ENCODE data around the gene RBM23. TPM values are rescaled to one million over a fixed set of nuclear protein-coding genes. Genes with fewer than 3 reads are reported as not detected.
A peak's percentile ranks its signal among the peaks of the same experiment; 100 is the strongest.

The RBM23 gene
- total and polyA plus RNA-seq, 2 of the 8 experiments (the other 6 are each of a cell fraction or from before 2014, with no cell fraction given): 41.2 to 43.3 TPM

DNA sequence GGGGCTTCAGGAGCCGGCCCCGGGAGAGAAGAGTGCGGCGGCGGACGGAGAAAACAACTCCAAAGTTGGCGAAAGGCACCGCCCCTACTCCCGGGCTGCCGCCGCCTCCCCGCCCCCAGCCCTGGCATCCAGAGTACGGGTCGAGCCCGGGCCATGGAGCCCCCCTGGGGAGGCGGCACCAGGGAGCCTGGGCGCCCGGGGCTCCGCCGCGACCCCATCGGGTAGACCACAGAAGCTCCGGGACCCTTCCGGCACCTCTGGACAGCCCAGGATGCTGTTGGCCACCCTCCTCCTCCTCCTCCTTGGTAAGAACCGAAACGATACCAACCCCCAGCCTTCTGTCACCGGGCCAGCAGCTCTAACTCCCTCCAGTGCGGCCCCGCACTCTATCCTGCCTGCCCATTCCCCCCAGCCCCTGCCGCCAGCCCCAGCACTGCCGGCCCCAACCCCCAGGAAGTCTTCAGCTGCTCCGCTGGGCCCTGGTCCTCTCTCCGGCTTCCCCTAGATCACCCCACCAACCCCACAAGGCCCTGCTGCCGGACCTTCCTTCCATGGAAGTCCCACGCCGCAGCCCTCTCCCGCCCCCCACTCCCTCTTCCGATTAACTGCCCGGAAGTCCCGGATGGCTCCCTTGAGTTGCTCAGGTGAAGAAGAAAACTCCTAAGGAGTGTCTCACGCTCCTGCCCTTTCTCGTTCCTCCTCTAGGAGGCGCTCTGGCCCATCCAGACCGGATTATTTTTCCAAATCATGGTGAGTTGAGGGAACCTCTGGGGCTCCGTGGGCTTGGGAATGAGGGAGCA lies 46.7 kb downstream of the RBM23 start:
- Histone ChIP-seq H3K79me1 (ENCODE audit: low read depth, low read length) (no peaks in the 10 kb centered on the region), H3K9me3 (ENCODE audit: insufficient read depth in 2 of 2, low read depth in 1 of 2, low read length in 1 of 2) (no peaks in the 10 kb centered on the region), H3K23me2 (ENCODE audit: low read depth, low read length) (peaks cover 5% of the 10 kb centered on the region), H4K20me1 (replicated peaks in 1 of 2; ENCODE audit: control insufficient read depth in 1 of 2, insufficient read depth in 2 of 2, low read length in 2 of 2) (no peaks in the 10 kb centered on the region), H3K27ac (ENCODE audit: low read depth, low read length) (no peak overlapping the region), H2AK5ac (ENCODE audit: low read depth, low read length) (no peak overlapping the region), H3K4ac (replicated peaks; ENCODE audit: insufficient read length, low read depth, low read length) (no peak overlapping the region), H3K36me3 (ENCODE audit: control insufficient read depth in 2 of 4, insufficient read depth in 4 of 4, low read length in 3 of 4) (no peaks in the 10 kb centered on the region; a peak in 1 of 8 replicates), H3K4me1 (replicated peaks in 1 of 4; ENCODE audit: control insufficient read depth in 3 of 4, insufficient read depth in 4 of 4, low read length in 3 of 4) (peaks cover 0 to 9% (median 3%) of the 10 kb centered on the region in 4 experiments; a peak in 4 of 7 replicates), H2BK5ac (ENCODE audit: low read depth, low read length) (0 out of 2 replicates have a peak overlapping the region, but pooled peaks have one; percentile 35), H3K4me3 (ENCODE audit: extremely low read depth in 1 of 4, insufficient read depth in 2 of 4, low read depth in 3 of 4, low read length in 4 of 4) (peak overlapping the region; percentile 64 to 86 (median 80)), H3K18ac (ENCODE audit: extremely low read depth, low read length) (peak overlapping the region; percentile 48), H3K23ac (ENCODE audit: insufficient read length) (no peak overlapping the region), H3K9ac (replicated peaks in 1 of 4; ENCODE audit: extremely low read depth in 1 of 4, low read depth in 3 of 4, low read length in 3 of 4) (peak overlapping the region in 1 of 4 experiments; percentile 61; a peak in 2 of 7 replicates), H3K56ac (replicated peaks; ENCODE audit: insufficient read length, low read depth, low read length) (no peak overlapping the region), H3K14ac (ENCODE audit: insufficient read length) (no peak overlapping the region), H4K91ac (replicated peaks; ENCODE audit: insufficient read length, low read length) (no peak overlapping the region), H3K79me2 (ENCODE audit: control insufficient read depth in 1 of 2, insufficient read depth in 2 of 2, low read length in 2 of 2) (no peaks in the 10 kb centered on the region), H4K8ac (ENCODE audit: extremely low read depth, insufficient read depth, low read length) (peak overlapping the region; percentile 36), H2BK120ac (replicated peaks; ENCODE audit: low read depth, low read length) (no peak overlapping the region), H4K5ac (ENCODE audit: insufficient read length, low read depth, low read length) (no peak overlapping the region), H3K27me3 (replicated peaks in 1 of 4; ENCODE audit: control insufficient read depth in 3 of 4, extremely low read depth in 1 of 4, insufficient read depth in 3 of 4, low read length in 3 of 4) (no peaks in the 10 kb centered on the region), H2BK12ac (ENCODE audit: low read depth, low read length) (no peak overlapping the region), H2BK15ac (ENCODE audit: low read length) (no peak overlapping the region), H2BK20ac (ENCODE audit: low read length) (no peak overlapping the region), H2AFZ (ENCODE audit: low read length) (0 out of 2 replicates have a peak overlapping the region, but pooled peaks have one; percentile 2), H3K4me2 (ENCODE audit: insufficient read depth in 1 of 2, low read depth in 2 of 2, low read length in 2 of 2) (peak overlapping the region; percentile 85 to 87)
- 3% methylated on average over 27 of the region's 45 CpGs; no CpG with 5 or more reads in 1 of the 2 experiments for WGBS, 2 experiments (ENCODE audit: extremely low coverage in 1 of 2, insufficient coverage in 1 of 2, insufficient read length in 1 of 2, insufficient replicate concordance in 2 of 2, low coverage in 1 of 2, low lambda C conversion rate in 2 of 2, missing lambda C conversion rate in 1 of 2)
- peak in 1 of 2 experiments; percentile 94 for DNase-seq (ENCODE audit: low read depth in 1 of 2, low spot score in 2 of 2)
- ChIA-PET CTCF (ENCODE audit: partially characterized antibody) (interaction anchor here (0.7 to 56.0 kb wide), 15 partner anchors 10 to 314 kb away, joined by 3 to 1562 read pairs (median 4); partner anchors contain the start of genes MMP14, MRPL52, OXA1L and REM2), POLR2A (ENCODE audit: partially characterized antibody) (interaction anchor here (1.1 to 6.6 kb wide), 7 partner anchors 12 to 135 kb away, joined by 3 to 54 read pairs (median 6); partner anchors contain the start of genes AJUBA, RBM23 and REM2)
- no peak for FAIRE-seq
- TF ChIP-seq SRF (IDR thresholded peaks at IDR 0.05; ENCODE audit: low read depth, low read length): 0 out of 2 replicates have a peak, but pooled peaks have one; percentile 5
- 0 out of 2 replicates have a peak, but pooled peaks have one; percentile 20 for TF ChIP-seq BACH1 (IDR thresholded peaks at IDR 0.05; ENCODE audit: low read length)
- TF ChIP-seq EZH2 (IDR thresholded peaks at IDR 0.05; ENCODE audit: low read depth, low read length, severe bottlenecking): no peak
- 0 out of 2 replicates have a peak, but pooled peaks have one; percentile 40 for TF ChIP-seq YY1 (IDR thresholded peaks at IDR 0.05; ENCODE audit: low read depth, low read length)
- TF ChIP-seq RNF2 (IDR thresholded peaks at IDR 0.05; ENCODE audit: borderline replicate concordance, low read depth, low read length, missing control alignments, poor library complexity, severe bottlenecking): no peak
- peak; percentile 2 for TF ChIP-seq ASH2L (IDR thresholded peaks at IDR 0.05; ENCODE audit: low read length)
- TF ChIP-seq RBBP5 (IDR thresholded peaks at IDR 0.05; ENCODE audit: borderline replicate concordance, low read depth, low read length): no peak
- TF ChIP-seq EGR1 (IDR thresholded peaks at IDR 0.05; ENCODE audit: borderline replicate concordance, low read depth, low read length): 0 out of 2 replicates have a peak, but pooled peaks have one; percentile 44
- TF ChIP-seq EP300 (IDR thresholded peaks at IDR 0.05; ENCODE audit: borderline replicate concordance in 1 of 2, low read depth in 2 of 2, low read length in 2 of 2): 0 out of 3 replicates have a peak, but pooled peaks of 1 of the 2 experiments have one; percentile 59
- peak; percentile 58 for TF ChIP-seq CHD2 (IDR thresholded peaks at IDR 0.05; ENCODE audit: low read length)
